PC-3 (cell line): Measurements from ENCODE around the gene BCL3. TPM values are rescaled to one million over a fixed set of nuclear protein-coding genes. Genes with fewer than 3 reads are reported as not detected.
A peak's percentile ranks its signal among the peaks of the same experiment; 100 is the strongest.

Source experiments
- ATAC-seq: fragments of 200-7000 bp; cut with Tn5 transposase; 2 replicates; pipeline ENCODE4 v1.9.1; 2020; ENCODE audit warnings: mild to moderate bottlenecking, moderate library complexity
- BruUV-seq: library from RNA; stranded (reverse); fragments of 400-500 nt; replicated peaks from 2 replicates; lab custom pipeline; 2021; lab: Mats Ljungman, UMichigan
- CTCF ChIA-PET: fragments of 300-600 bp; sonication (Branson Sonifier 250); formaldehyde crosslinking; loops from one replicate; lab custom pipeline; 2022; ENCODE audit warnings: antibody characterized with exemption; lab: Charles Lee
- POLR2A ChIA-PET: fragments of 300-600 bp; sonication (Branson Sonifier 250); formaldehyde crosslinking; loops from one replicate; lab custom pipeline; 2022; ENCODE audit warnings: antibody characterized with exemption; ENCODE audit not compliant: unreplicated experiment; lab: Charles Lee
- DNase-seq: peaks from one replicate; pipeline ENCODE4 v3.0.0-alpha.2; 2015
- H2AFZ ChIP-seq: fragments of 300-600 bp; sonication (generic); 2 replicates; pipeline ENCODE4 v1.6.0; 2016; ENCODE audit warnings: antibody characterized with exemption, low read length
- H3F3A ChIP-seq: fragments of 300-600 bp; sonication (generic); one replicate; pipeline ENCODE4 v1.6.0; 2017; ENCODE audit warnings: antibody characterized with exemption, low read length, control low read depth, mild to moderate bottlenecking; ENCODE audit not compliant: unreplicated experiment
- H3K27ac ChIP-seq: fragments of 300-600 bp; sonication (generic); 2 replicates; pipeline ENCODE4 v1.5.1; 2016; ENCODE audit warnings: mild to moderate bottlenecking, low read length
- H3K27me3 ChIP-seq: fragments of 300-600 bp; sonication (generic); 2 replicates; pipeline ENCODE4 v1.6.1; 2016; ENCODE audit warnings: low read length, mixed read lengths
- H3K36me3 ChIP-seq: fragments of 300-600 bp; sonication (generic); 2 replicates; pipeline ENCODE4 v1.6.1; 2016; ENCODE audit warnings: low read depth, mixed run types, low read length, mixed read lengths
- H3K4me1 ChIP-seq: fragments of 300-600 bp; sonication (generic); 2 replicates; pipeline ENCODE4 v1.5.1; 2016; ENCODE audit warnings: low read length; ENCODE audit not compliant: insufficient read depth
- H3K4me2 ChIP-seq: fragments of 300-600 bp; sonication (generic); 2 replicates; pipeline ENCODE4 v1.6.0; 2016; ENCODE audit warnings: low read length
- H3K4me3 ChIP-seq: fragments of 300-600 bp; sonication (generic); 2 replicates; pipeline ENCODE4 v1.5.1; 2016; ENCODE audit warnings: mild to moderate bottlenecking, low read length, mixed read lengths
- H3K79me2 ChIP-seq: fragments of 300-600 bp; sonication (generic); 2 replicates; pipeline ENCODE4 v1.6.1; 2017; ENCODE audit warnings: low read length, mixed read lengths
- H3K9ac ChIP-seq: fragments of 300-600 bp; sonication (generic); 2 replicates; pipeline ENCODE4 v1.6.0; 2016; ENCODE audit warnings: mild to moderate bottlenecking, low read length
- H3K9me2 ChIP-seq: fragments of 300-600 bp; sonication (generic); replicated peaks from 2 replicates; pipeline ENCODE4 v1.6.1; 2016; ENCODE audit warnings: mixed run types, low read length, mixed read lengths
- H3K9me3 ChIP-seq: fragments of 300-600 bp; sonication (generic); 2 replicates; pipeline ENCODE4 v1.6.1; 2016; ENCODE audit warnings: low read length, mixed read lengths
- H4K20me1 ChIP-seq: fragments of 300-600 bp; sonication (generic); 2 replicates; pipeline ENCODE4 v1.6.1; 2016; ENCODE audit warnings: low read length, mixed read lengths
- EZH2 ChIP-seq: fragments of 300-600 bp; sonication (generic); IDR thresholded peaks from one replicate; pipeline ENCODE4 v1.6.1; 2017; ENCODE audit warnings: antibody characterized with exemption, mild to moderate bottlenecking, low read length; ENCODE audit not compliant: unreplicated experiment
- EZH2phosphoT487 ChIP-seq: fragments of 300-600 bp; sonication (generic); IDR thresholded peaks from 2 replicates; pipeline ENCODE4 v1.6.1; 2018; ENCODE audit warnings: mild to moderate bottlenecking, antibody characterized with exemption, low read length, borderline replicate concordance
- intact Hi-C: fragments of 100-400 bp; cut with micrococcal nuclease; formaldehyde crosslinking; loops from 2 replicates; pipeline ENCODE4 v1.9.0; 2023
- total RNA-seq: library from RNA; depleted of rRNA; stranded (reverse); fragments of >200 nt; gene quantifications from 2 replicates; pipeline ENCODE4 v1.2.3, GENCODE V29; 2014
- TF ChIP-seq, protein P1 (sequence below): fragments of 300-600 bp; sonication (generic); conservative IDR thresholded peaks from 2 replicates; pipeline ENCODE4 v1.5.1; 2017; ENCODE audit warnings: antibody characterized with exemption, low read depth, mild to moderate bottlenecking, low read length

The BCL3 gene
- total RNA-seq, 1 experiment from 2014 or later = 25.5 TPM

DNA sequence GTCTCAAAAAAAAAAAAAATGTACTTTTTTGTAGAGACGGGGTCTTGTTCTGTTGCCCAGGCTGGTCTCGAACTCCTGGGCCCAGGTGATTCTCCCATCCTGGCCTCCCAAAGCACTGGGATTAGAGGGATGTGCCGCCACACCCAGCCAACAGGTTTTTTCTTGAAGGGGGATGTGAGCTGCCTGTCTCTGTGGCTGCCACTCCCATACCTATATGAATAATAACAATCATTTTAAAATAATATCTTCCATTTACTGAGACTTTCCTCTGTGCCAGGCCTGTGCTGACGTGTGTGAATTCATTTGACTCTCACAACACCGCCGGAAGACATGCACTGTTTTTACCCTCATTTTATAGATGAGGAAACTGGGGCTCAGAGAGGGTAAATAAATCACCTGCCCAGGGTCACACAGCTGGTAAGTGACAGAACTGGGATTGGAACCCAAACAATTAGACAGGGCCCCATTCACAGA lies 7.2 kb upstream of the BCL3 start:
- intact Hi-C loops = no loop called here
- POLR2A ChIA-PET = interaction anchor here (0.5 to 0.8 kb wide), 2 partner anchors 17 to 18 kb away, joined by 3 to 10 read pairs; no protein-coding TSS in a partner anchor
- Histone ChIP-seq H3K27ac (peak overlapping the region; percentile 99), H3K4me2 (peak overlapping the region; percentile 54), H3K79me2 (no peaks in the 10 kb centered on the region), H3F3A (no peaks in the 10 kb centered on the region), H3K4me3 (no peak overlapping the region), H3K4me1 (peaks cover 40% of the 10 kb centered on the region), H4K20me1 (no peaks in the 10 kb centered on the region), H3K9ac (peak overlapping the region; percentile 67), H2AFZ (no peak overlapping the region), H3K9me2 (no peaks in the 10 kb centered on the region), H3K9me3 (no peaks in the 10 kb centered on the region), H3K27me3 (no peaks in the 10 kb centered on the region), H3K36me3 (no peaks in the 10 kb centered on the region)
- ATAC-seq (peak; percentile 62), DNase-seq (peak; percentile 80)
- BruUV-seq = no TSS peak
- CTCF ChIA-PET = interaction anchor here (0.6 to 1.9 kb wide), 5 partner anchors 16 to 104 kb away, joined by 3 to 10 read pairs (median 6); no protein-coding TSS in a partner anchor
- TF ChIP-seq EZH2 (no peak), EZH2phosphoT487 (no peak)
- TF ChIP-seq, protein P1, sequence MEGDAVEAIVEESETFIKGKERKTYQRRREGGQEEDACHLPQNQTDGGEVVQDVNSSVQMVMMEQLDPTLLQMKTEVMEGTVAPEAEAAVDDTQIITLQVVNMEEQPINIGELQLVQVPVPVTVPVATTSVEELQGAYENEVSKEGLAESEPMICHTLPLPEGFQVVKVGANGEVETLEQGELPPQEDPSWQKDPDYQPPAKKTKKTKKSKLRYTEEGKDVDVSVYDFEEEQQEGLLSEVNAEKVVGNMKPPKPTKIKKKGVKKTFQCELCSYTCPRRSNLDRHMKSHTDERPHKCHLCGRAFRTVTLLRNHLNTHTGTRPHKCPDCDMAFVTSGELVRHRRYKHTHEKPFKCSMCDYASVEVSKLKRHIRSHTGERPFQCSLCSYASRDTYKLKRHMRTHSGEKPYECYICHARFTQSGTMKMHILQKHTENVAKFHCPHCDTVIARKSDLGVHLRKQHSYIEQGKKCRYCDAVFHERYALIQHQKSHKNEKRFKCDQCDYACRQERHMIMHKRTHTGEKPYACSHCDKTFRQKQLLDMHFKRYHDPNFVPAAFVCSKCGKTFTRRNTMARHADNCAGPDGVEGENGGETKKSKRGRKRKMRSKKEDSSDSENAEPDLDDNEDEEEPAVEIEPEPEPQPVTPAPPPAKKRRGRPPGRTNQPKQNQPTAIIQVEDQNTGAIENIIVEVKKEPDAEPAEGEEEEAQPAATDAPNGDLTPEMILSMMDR = no peak

DNA sequence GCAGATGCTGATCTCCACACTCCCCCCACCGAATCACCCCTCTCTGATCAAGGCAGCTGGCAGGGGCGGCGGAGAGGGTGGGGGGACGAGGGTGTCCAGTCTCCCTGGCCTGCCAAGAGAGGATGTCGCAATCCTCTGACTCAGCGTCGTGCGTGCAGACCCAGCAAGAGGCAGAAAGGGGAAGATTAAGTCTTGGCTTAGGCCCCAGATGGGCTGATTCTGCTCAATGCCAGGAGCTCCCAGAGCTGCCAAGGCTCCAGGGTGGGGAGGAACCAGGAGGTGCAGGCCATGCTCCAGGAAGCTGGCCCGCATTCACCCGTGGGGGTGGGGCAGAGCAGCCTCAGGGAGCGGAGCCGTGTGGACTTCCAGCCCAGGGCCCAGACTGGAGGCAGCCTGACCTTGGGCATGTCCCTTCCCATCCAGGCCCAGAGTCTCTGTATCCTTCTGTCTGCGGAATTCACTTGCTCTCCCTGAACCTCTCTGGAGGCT lies 6.6 kb upstream of the BCL3 start:
- Histone ChIP-seq H3K79me2 (no peaks in the 10 kb centered on the region), H2AFZ (0 out of 2 replicates have a peak overlapping the region, but pooled peaks have one; percentile 23), H3K4me2 (peak overlapping the region; percentile 71), H3K27ac (peak overlapping the region; percentile 99), H4K20me1 (no peaks in the 10 kb centered on the region), H3K9me3 (no peaks in the 10 kb centered on the region), H3F3A (no peaks in the 10 kb centered on the region), H3K9me2 (no peaks in the 10 kb centered on the region), H3K27me3 (no peaks in the 10 kb centered on the region), H3K4me3 (peak overlapping the region; percentile 40; the same call in 1 of the 2 replicates), H3K4me1 (peaks cover 44% of the 10 kb centered on the region), H3K9ac (peak overlapping the region; percentile 88), H3K36me3 (no peaks in the 10 kb centered on the region)
- peak; percentile 98 for DNase-seq
- no TSS peak for BruUV-seq
- ATAC-seq = peak; percentile 84
- ChIA-PET POLR2A (interaction anchor here (0.8 kb wide), 1 partner anchor 17 kb away, joined by 10 read pairs; no protein-coding TSS in a partner anchor), CTCF (interaction anchor here (0.6 to 1.9 kb wide), 5 partner anchors 17 to 104 kb away, joined by 3 to 7 read pairs (median 6); partner anchors contain the start of gene NECTIN2)
- intact Hi-C loops = no loop called here
- TF ChIP-seq EZH2phosphoT487 = no peak
- TF ChIP-seq EZH2 = no peak
- TF ChIP-seq, protein P1 = no peak
